Measurements from ENCODE around the gene ATP10D.
A peak's percentile ranks its signal among the peaks of the same experiment; 100 is the strongest.

Gene ATP10D

GRCh38 chr4:47488706-47489105 lies 3.6 kb downstream of the ATP10D start:
- Histone ChIP-seq H3K9me2 (ENCODE audit: low read depth, low read length) (no peaks in the 10 kb centered on the region), H3K4me2 (ENCODE audit: low read length) (no peak overlapping the region), H3F3A (ENCODE audit: insufficient read depth, low read length) (no peaks in the 10 kb centered on the region), H3K4me1 (ENCODE audit: insufficient read depth, low read length, severe bottlenecking) (peaks cover 29% of the 10 kb centered on the region), H3K36me3 (ENCODE audit: insufficient read depth, low read length) (no peaks in the 10 kb centered on the region), H3K4me3 (ENCODE audit: low read depth, low read length, poor library complexity, severe bottlenecking) (no peak overlapping the region), H3K27me3 (ENCODE audit: insufficient read depth, low read length) (no peaks in the 10 kb centered on the region), H2AFZ (ENCODE audit: low read length) (no peak overlapping the region), H3K79me2 (ENCODE audit: insufficient read depth, low read length) (no peaks in the 10 kb centered on the region), H3K9me3 (ENCODE audit: low read length) (no peaks in the 10 kb centered on the region), H3K27ac (ENCODE audit: low read depth, low read length, poor library complexity, severe bottlenecking) (no peak overlapping the region), H4K20me1 (ENCODE audit: insufficient read depth, low read length) (no peaks in the 10 kb centered on the region), H3K9ac (ENCODE audit: low read length) (no peak overlapping the region)
- TF ChIP-seq EZH2 (IDR thresholded peaks at IDR 0.05; ENCODE audit: borderline replicate concordance, low read length), result no peak
- TF ChIP-seq, protein P1, sequence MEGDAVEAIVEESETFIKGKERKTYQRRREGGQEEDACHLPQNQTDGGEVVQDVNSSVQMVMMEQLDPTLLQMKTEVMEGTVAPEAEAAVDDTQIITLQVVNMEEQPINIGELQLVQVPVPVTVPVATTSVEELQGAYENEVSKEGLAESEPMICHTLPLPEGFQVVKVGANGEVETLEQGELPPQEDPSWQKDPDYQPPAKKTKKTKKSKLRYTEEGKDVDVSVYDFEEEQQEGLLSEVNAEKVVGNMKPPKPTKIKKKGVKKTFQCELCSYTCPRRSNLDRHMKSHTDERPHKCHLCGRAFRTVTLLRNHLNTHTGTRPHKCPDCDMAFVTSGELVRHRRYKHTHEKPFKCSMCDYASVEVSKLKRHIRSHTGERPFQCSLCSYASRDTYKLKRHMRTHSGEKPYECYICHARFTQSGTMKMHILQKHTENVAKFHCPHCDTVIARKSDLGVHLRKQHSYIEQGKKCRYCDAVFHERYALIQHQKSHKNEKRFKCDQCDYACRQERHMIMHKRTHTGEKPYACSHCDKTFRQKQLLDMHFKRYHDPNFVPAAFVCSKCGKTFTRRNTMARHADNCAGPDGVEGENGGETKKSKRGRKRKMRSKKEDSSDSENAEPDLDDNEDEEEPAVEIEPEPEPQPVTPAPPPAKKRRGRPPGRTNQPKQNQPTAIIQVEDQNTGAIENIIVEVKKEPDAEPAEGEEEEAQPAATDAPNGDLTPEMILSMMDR (IDR thresholded peaks at IDR 0.05; ENCODE audit: low read length), result no peak

- no peaks in the 10 kb centered on the region for H4K20me1 ChIP-seq (ENCODE audit: insufficient read depth, low read length)
- H3K79me2 ChIP-seq (ENCODE audit: insufficient read depth, low read length), result no peaks in the 10 kb centered on the region
- no peaks in the 10 kb centered on the region for H3K9me3 ChIP-seq (ENCODE audit: low read length)
- no peak overlapping the region for H3K4me2 ChIP-seq (ENCODE audit: low read length)
- H3K4me3 ChIP-seq (ENCODE audit: low read depth, low read length, poor library complexity, severe bottlenecking), result no peak overlapping the region
- no peak overlapping the region for H3K27ac ChIP-seq (ENCODE audit: low read depth, low read length, poor library complexity, severe bottlenecking)
- H3F3A ChIP-seq (ENCODE audit: insufficient read depth, low read length), result no peaks in the 10 kb centered on the region
- H3K36me3 ChIP-seq (ENCODE audit: insufficient read depth, low read length), result no peaks in the 10 kb centered on the region
- H3K4me1 ChIP-seq (ENCODE audit: insufficient read depth, low read length, severe bottlenecking), result peaks cover 17% of the 10 kb centered on the region
- H2AFZ ChIP-seq (ENCODE audit: low read length), result no peak overlapping the region
- H3K9ac ChIP-seq (ENCODE audit: low read length), result no peak overlapping the region
- no peaks in the 10 kb centered on the region for H3K9me2 ChIP-seq (ENCODE audit: low read depth, low read length)
- TF ChIP-seq EZH2 (IDR thresholded peaks at IDR 0.05; ENCODE audit: borderline replicate concordance, low read length), result no peak
- TF ChIP-seq, protein P1 (IDR thresholded peaks at IDR 0.05; ENCODE audit: low read length), result peak; percentile 59
- no peaks in the 10 kb centered on the region for H3K27me3 ChIP-seq (ENCODE audit: insufficient read depth, low read length)
These were observed 5.5 kb downstream of the ATP10D start for GRCh38 chr4:47490550-47490949.

DNA sequence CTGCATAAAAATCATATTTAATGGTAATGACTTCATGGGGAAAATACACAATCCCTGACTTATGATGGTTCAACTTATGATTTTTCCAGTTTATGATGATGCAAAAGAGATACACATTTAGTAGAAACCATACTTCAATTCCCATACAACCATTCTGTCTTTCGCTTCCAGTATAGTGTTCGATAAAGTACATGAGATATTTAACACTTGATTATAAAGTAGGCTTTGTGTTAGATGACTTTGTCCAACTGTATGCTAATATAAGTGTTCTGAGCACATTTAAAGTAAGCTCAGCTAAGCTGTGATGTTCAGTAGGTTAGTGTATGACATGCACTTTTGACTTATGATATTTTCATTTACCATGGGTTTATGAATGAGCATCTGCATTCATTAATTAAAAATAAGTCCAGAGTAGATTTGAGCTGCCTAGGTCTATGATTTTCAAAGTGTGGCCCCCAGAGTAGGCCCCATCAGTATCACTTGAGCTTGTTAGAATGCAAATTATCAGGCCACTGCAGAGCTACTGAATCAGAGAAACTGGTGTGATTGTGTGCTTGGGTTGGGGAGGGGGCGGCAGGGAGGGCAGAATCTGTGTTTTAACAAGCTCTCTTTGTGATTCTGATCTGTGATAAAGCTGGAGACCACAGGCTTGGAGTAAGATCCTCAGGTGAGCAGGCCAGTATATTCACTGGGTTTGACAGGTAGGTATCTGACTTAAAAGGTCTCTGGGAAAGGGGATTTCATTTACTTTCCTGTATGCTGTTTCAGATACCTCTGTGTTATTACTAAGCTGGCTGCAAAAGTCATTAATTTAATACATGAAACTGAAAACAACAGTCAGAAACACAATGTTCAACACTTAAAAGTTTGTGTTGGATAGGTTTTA lies 8.4 kb downstream of the ATP10D start:
- no peak for TF ChIP-seq EZH2 (IDR thresholded peaks at IDR 0.05; ENCODE audit: borderline replicate concordance, low read length)
- TF ChIP-seq, protein P1 (IDR thresholded peaks at IDR 0.05; ENCODE audit: low read length), result no peak
- no peaks in the 10 kb centered on the region for H3K9me3 ChIP-seq (ENCODE audit: low read length)
- H3K9me2 ChIP-seq (ENCODE audit: low read depth, low read length), result no peaks in the 10 kb centered on the region
- H3K4me3 ChIP-seq (ENCODE audit: low read depth, low read length, poor library complexity, severe bottlenecking), result no peak overlapping the region
- no peak overlapping the region for H3K4me2 ChIP-seq (ENCODE audit: low read length)
- no peak overlapping the region for H3K9ac ChIP-seq (ENCODE audit: low read length)
- H2AFZ ChIP-seq (ENCODE audit: low read length), result no peak overlapping the region
- no peak overlapping the region for H3K27ac ChIP-seq (ENCODE audit: low read depth, low read length, poor library complexity, severe bottlenecking)
- H3K27me3 ChIP-seq (ENCODE audit: insufficient read depth, low read length), result no peaks in the 10 kb centered on the region
- H4K20me1 ChIP-seq (ENCODE audit: insufficient read depth, low read length), result no peaks in the 10 kb centered on the region
- peaks cover 8% of the 10 kb centered on the region for H3K4me1 ChIP-seq (ENCODE audit: insufficient read depth, low read length, severe bottlenecking)
- H3K79me2 ChIP-seq (ENCODE audit: insufficient read depth, low read length), result no peaks in the 10 kb centered on the region
- H3F3A ChIP-seq (ENCODE audit: insufficient read depth, low read length), result no peaks in the 10 kb centered on the region
- H3K36me3 ChIP-seq (ENCODE audit: insufficient read depth, low read length), result no peaks in the 10 kb centered on the region

All from OCI-LY1 (cell line).